PC-3 (cell line): ENCODE results near the gene EYS. TPM values are rescaled to one million over a fixed set of nuclear protein-coding genes. Genes with fewer than 3 reads are reported as not detected.

ENCODE experiments used
- ATAC-seq: fragments of 200-7000 bp; cut with Tn5 transposase; 2 replicates; pipeline ENCODE4 v1.9.1; 2020; ENCODE audit warnings: mild to moderate bottlenecking, moderate library complexity
- BruUV-seq: library from RNA; stranded (reverse); fragments of 400-500 nt; replicated peaks from 2 replicates; lab custom pipeline; 2021; lab: Mats Ljungman, UMichigan
- CTCF ChIA-PET: fragments of 300-600 bp; sonication (Branson Sonifier 250); formaldehyde crosslinking; loops from one replicate; lab custom pipeline; 2022; ENCODE audit warnings: antibody characterized with exemption; lab: Charles Lee
- POLR2A ChIA-PET: fragments of 300-600 bp; sonication (Branson Sonifier 250); formaldehyde crosslinking; loops from one replicate; lab custom pipeline; 2022; ENCODE audit warnings: antibody characterized with exemption; ENCODE audit not compliant: unreplicated experiment; lab: Charles Lee
- DNase-seq: peaks from one replicate; pipeline ENCODE4 v3.0.0-alpha.2; 2015
- H2AFZ ChIP-seq: fragments of 300-600 bp; sonication (generic); 2 replicates; pipeline ENCODE4 v1.6.0; 2016; ENCODE audit warnings: antibody characterized with exemption, low read length
- H3F3A ChIP-seq: fragments of 300-600 bp; sonication (generic); one replicate; pipeline ENCODE4 v1.6.0; 2017; ENCODE audit warnings: antibody characterized with exemption, low read length, control low read depth, mild to moderate bottlenecking; ENCODE audit not compliant: unreplicated experiment
- H3K27ac ChIP-seq: fragments of 300-600 bp; sonication (generic); 2 replicates; pipeline ENCODE4 v1.5.1; 2016; ENCODE audit warnings: mild to moderate bottlenecking, low read length
- H3K27me3 ChIP-seq: fragments of 300-600 bp; sonication (generic); 2 replicates; pipeline ENCODE4 v1.6.1; 2016; ENCODE audit warnings: low read length, mixed read lengths
- H3K36me3 ChIP-seq: fragments of 300-600 bp; sonication (generic); 2 replicates; pipeline ENCODE4 v1.6.1; 2016; ENCODE audit warnings: low read depth, mixed run types, low read length, mixed read lengths
- H3K4me1 ChIP-seq: fragments of 300-600 bp; sonication (generic); 2 replicates; pipeline ENCODE4 v1.5.1; 2016; ENCODE audit warnings: low read length; ENCODE audit not compliant: insufficient read depth
- H3K4me2 ChIP-seq: fragments of 300-600 bp; sonication (generic); 2 replicates; pipeline ENCODE4 v1.6.0; 2016; ENCODE audit warnings: low read length
- H3K4me3 ChIP-seq: fragments of 300-600 bp; sonication (generic); 2 replicates; pipeline ENCODE4 v1.5.1; 2016; ENCODE audit warnings: mild to moderate bottlenecking, low read length, mixed read lengths
- H3K79me2 ChIP-seq: fragments of 300-600 bp; sonication (generic); 2 replicates; pipeline ENCODE4 v1.6.1; 2017; ENCODE audit warnings: low read length, mixed read lengths
- H3K9ac ChIP-seq: fragments of 300-600 bp; sonication (generic); 2 replicates; pipeline ENCODE4 v1.6.0; 2016; ENCODE audit warnings: mild to moderate bottlenecking, low read length
- H3K9me2 ChIP-seq: fragments of 300-600 bp; sonication (generic); replicated peaks from 2 replicates; pipeline ENCODE4 v1.6.1; 2016; ENCODE audit warnings: mixed run types, low read length, mixed read lengths
- H3K9me3 ChIP-seq: fragments of 300-600 bp; sonication (generic); 2 replicates; pipeline ENCODE4 v1.6.1; 2016; ENCODE audit warnings: low read length, mixed read lengths
- H4K20me1 ChIP-seq: fragments of 300-600 bp; sonication (generic); 2 replicates; pipeline ENCODE4 v1.6.1; 2016; ENCODE audit warnings: low read length, mixed read lengths
- EZH2 ChIP-seq: fragments of 300-600 bp; sonication (generic); IDR thresholded peaks from one replicate; pipeline ENCODE4 v1.6.1; 2017; ENCODE audit warnings: antibody characterized with exemption, mild to moderate bottlenecking, low read length; ENCODE audit not compliant: unreplicated experiment
- EZH2phosphoT487 ChIP-seq: fragments of 300-600 bp; sonication (generic); IDR thresholded peaks from 2 replicates; pipeline ENCODE4 v1.6.1; 2018; ENCODE audit warnings: mild to moderate bottlenecking, antibody characterized with exemption, low read length, borderline replicate concordance
- intact Hi-C: fragments of 100-400 bp; cut with micrococcal nuclease; formaldehyde crosslinking; loops from 2 replicates; pipeline ENCODE4 v1.9.0; 2023
- total RNA-seq: library from RNA; depleted of rRNA; stranded (reverse); fragments of >200 nt; gene quantifications from 2 replicates; pipeline ENCODE4 v1.2.3, GENCODE V29; 2014
- TF ChIP-seq, protein P1 (sequence below): fragments of 300-600 bp; sonication (generic); conservative IDR thresholded peaks from 2 replicates; pipeline ENCODE4 v1.5.1; 2017; ENCODE audit warnings: antibody characterized with exemption, low read depth, mild to moderate bottlenecking, low read length

EYS gene
- total RNA-seq, 1 experiment from 2014 or later = 0.07 TPM

DNA sequence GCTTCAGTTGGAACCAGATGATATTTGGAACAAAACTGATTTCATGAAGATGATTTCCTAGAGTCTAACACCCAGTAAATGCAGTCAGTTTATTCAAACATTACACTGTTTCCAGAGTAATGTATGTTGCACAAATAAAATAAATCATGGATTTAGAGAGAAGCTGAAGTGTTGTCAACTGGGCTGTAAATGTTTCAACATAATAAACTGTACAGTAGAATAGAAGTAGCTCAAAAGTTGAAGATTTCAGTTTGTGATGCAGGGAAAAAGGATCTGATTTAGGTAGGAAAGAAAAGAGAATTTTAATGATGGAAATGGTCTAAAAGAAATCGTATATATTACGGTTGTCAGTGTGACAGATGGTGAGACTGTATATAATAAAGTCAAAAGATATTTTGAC is 985.2 kb downstream of the EYS start:
- TF ChIP-seq EZH2 (no peak), EZH2phosphoT487 (no peak)
- TF ChIP-seq, protein P1, sequence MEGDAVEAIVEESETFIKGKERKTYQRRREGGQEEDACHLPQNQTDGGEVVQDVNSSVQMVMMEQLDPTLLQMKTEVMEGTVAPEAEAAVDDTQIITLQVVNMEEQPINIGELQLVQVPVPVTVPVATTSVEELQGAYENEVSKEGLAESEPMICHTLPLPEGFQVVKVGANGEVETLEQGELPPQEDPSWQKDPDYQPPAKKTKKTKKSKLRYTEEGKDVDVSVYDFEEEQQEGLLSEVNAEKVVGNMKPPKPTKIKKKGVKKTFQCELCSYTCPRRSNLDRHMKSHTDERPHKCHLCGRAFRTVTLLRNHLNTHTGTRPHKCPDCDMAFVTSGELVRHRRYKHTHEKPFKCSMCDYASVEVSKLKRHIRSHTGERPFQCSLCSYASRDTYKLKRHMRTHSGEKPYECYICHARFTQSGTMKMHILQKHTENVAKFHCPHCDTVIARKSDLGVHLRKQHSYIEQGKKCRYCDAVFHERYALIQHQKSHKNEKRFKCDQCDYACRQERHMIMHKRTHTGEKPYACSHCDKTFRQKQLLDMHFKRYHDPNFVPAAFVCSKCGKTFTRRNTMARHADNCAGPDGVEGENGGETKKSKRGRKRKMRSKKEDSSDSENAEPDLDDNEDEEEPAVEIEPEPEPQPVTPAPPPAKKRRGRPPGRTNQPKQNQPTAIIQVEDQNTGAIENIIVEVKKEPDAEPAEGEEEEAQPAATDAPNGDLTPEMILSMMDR = no peak
- no peaks in the 10 kb centered on the region for H3K9me3 ChIP-seq
- no peak overlapping the region for H3K9ac ChIP-seq
- no peak for DNase-seq
- no peaks in the 10 kb centered on the region for H4K20me1 ChIP-seq
- ChIA-PET POLR2A (interaction anchor here (0.6 kb wide), 1 partner anchor 28 kb away, joined by 3 read pairs; no protein-coding TSS in a partner anchor), CTCF (no interaction called here)
- H3K36me3 ChIP-seq = no peaks in the 10 kb centered on the region
- H3K79me2 ChIP-seq = no peaks in the 10 kb centered on the region
- ATAC-seq = no peak
- no peaks in the 10 kb centered on the region for H3K27me3 ChIP-seq
- intact Hi-C loops = no loop called here
- H3K4me3 ChIP-seq = no peak overlapping the region
- no peak overlapping the region for H2AFZ ChIP-seq
- H3F3A ChIP-seq = no peaks in the 10 kb centered on the region
- H3K4me2 ChIP-seq = no peak overlapping the region
- BruUV-seq = no TSS peak
- no peak overlapping the region for H3K27ac ChIP-seq
- H3K4me1 ChIP-seq = no peaks in the 10 kb centered on the region
- H3K9me2 ChIP-seq = no peaks in the 10 kb centered on the region

DNA sequence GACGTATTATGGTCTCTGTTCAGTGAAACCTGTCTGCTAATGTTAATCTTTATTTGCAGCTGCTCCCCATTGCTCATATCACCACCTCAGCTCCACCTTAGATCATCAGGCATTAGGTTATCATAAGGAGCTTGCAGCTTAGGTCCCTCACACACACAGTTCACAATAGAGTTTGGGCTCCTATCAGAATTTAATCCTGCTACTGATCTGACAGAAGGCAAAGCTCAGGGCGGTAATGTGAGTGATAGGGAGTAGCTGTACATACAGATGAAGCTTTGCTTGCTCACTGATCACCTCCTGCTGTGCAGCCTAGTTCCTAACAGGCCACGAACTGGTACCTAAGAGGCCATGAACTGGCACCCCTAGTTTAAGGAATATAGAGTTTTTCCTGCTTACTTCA is 989.7 kb downstream of the EYS start:
- no peaks in the 10 kb centered on the region for H3K27me3 ChIP-seq
- no peak overlapping the region for H2AFZ ChIP-seq
- no TSS peak for BruUV-seq
- no peak overlapping the region for H3K4me2 ChIP-seq
- no peak overlapping the region for H3K4me3 ChIP-seq
- H3K4me1 ChIP-seq = no peaks in the 10 kb centered on the region
- intact Hi-C loops = no loop called here
- H4K20me1 ChIP-seq = no peaks in the 10 kb centered on the region
- H3K36me3 ChIP-seq = no peaks in the 10 kb centered on the region
- CTCF ChIA-PET = no interaction called here
- TF ChIP-seq EZH2phosphoT487 (no peak), EZH2 (no peak)
- TF ChIP-seq, protein P1 = no peak
- ATAC-seq = no peak
- no peaks in the 10 kb centered on the region for H3K79me2 ChIP-seq
- H3K27ac ChIP-seq = no peak overlapping the region
- no peak for DNase-seq
- H3K9me3 ChIP-seq = no peaks in the 10 kb centered on the region
- H3F3A ChIP-seq = no peaks in the 10 kb centered on the region
- H3K9me2 ChIP-seq = no peaks in the 10 kb centered on the region
- H3K9ac ChIP-seq = no peak overlapping the region
- POLR2A ChIA-PET = no interaction called here

DNA sequence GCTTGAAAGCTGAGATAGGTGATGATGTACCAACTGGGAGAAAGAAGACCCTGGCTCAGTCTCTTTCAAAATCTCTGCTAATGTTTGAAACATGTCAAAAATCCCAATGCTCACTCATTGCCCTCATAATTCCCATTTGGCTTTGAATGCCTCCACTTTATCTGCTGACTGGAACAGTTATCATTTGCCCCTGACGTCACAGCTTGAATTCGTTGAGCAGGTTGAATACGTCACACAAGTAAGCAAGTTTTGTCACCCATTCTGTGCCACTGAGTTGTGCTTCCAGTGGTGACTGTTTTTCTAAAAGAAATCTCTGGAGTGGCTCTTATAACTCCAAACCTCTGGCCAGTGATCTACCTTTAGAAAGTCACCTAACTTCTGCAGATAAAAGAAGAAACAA is 991.4 kb downstream of the EYS start:
- Histone ChIP-seq H3K9me2 (no peaks in the 10 kb centered on the region), H3K27ac (no peak overlapping the region), H3F3A (no peaks in the 10 kb centered on the region), H3K4me3 (no peak overlapping the region), H3K79me2 (no peaks in the 10 kb centered on the region), H3K4me1 (no peaks in the 10 kb centered on the region), H3K4me2 (no peak overlapping the region), H3K9ac (no peak overlapping the region), H3K36me3 (no peaks in the 10 kb centered on the region), H3K9me3 (no peaks in the 10 kb centered on the region), H2AFZ (no peak overlapping the region), H4K20me1 (no peaks in the 10 kb centered on the region), H3K27me3 (no peaks in the 10 kb centered on the region)
- intact Hi-C loops = no loop called here
- TF ChIP-seq EZH2 (no peak), EZH2phosphoT487 (no peak)
- ATAC-seq (no peak), DNase-seq (no peak)
- POLR2A ChIA-PET = no interaction called here
- no TSS peak for BruUV-seq
- CTCF ChIA-PET = no interaction called here
